DOHH2 (cell line): ENCODE results near the gene SLC35E2B.

Experiments used
- EZH2phosphoT487 ChIP-seq: fragments of 200-600 bp; sonication (generic); IDR thresholded peaks from 2 replicates; pipeline ENCODE4 v1.6.1; 2017; ENCODE audit warnings: borderline replicate concordance, mild to moderate bottlenecking, antibody characterized with exemption, low read length, moderate library complexity, mixed read lengths
- TF ChIP-seq, protein P1 (sequence below): fragments of 200-600 bp; sonication (generic); IDR thresholded peaks from one replicate; pipeline ENCODE4 v1.5.1; 2014; ENCODE audit warnings: antibody characterized with exemption, mild to moderate bottlenecking, low read depth, low read length; ENCODE audit not compliant: poor library complexity, severe bottlenecking

DNA sequence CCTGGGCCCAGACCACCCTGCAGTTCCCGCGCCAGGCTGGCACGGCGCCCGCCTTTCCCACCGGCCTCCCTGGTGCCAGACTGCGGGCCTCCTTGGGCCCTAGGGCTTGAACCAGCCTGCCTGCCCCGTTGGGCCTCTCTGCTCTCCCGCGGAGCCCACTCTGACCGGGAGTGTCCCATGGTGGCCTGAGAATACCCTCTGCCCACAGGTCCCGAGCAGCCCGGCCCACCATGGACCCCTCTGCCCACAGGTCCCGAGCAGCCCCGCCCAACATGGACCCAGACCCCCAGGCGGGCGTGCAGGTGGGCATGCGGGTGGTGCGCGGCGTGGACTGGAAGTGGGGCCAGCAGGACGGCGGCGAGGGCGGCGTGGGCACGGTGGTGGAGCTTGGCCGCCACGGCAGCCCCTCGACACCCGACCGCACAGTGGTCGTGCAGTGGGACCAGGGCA is 69.4 kb downstream of the SLC35E2B start:
- no peak for TF ChIP-seq EZH2phosphoT487
- TF ChIP-seq, protein P1, sequence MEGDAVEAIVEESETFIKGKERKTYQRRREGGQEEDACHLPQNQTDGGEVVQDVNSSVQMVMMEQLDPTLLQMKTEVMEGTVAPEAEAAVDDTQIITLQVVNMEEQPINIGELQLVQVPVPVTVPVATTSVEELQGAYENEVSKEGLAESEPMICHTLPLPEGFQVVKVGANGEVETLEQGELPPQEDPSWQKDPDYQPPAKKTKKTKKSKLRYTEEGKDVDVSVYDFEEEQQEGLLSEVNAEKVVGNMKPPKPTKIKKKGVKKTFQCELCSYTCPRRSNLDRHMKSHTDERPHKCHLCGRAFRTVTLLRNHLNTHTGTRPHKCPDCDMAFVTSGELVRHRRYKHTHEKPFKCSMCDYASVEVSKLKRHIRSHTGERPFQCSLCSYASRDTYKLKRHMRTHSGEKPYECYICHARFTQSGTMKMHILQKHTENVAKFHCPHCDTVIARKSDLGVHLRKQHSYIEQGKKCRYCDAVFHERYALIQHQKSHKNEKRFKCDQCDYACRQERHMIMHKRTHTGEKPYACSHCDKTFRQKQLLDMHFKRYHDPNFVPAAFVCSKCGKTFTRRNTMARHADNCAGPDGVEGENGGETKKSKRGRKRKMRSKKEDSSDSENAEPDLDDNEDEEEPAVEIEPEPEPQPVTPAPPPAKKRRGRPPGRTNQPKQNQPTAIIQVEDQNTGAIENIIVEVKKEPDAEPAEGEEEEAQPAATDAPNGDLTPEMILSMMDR, result no peak
